GM12873 (cell line): ENCODE data around the gene EVI5.

Experiments
- TF ChIP-seq, protein P1 (sequence below): IDR thresholded peaks from 2 replicates; pipeline ENCODE4 v1.5.1; 2012; ENCODE audit warnings: low read depth, mild to moderate bottlenecking, moderate library complexity, low read length, control low read depth; ENCODE audit not compliant: insufficient read depth; ENCODE audit errors: missing control alignments

The EVI5 gene

DNA sequence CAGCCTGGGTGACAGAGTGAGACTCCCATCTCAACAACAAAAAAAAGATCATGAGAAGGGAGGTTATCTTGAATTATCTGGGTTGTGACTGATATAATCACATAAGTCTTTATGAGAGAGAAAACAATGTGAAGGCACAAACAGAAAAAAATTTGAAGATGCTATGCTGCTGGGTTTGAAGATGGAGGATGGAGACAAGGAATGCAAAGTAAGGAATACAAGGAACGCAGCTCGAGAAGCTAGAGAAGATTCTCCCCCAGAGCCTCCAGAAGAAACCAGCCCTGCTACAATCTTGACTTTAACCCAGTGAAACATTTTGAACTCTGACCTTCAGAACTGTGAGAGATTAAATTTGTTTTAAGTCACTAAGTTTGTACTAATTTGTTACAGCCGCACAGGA, 15.1 kb downstream of the EVI5 start:
- TF ChIP-seq, protein P1, sequence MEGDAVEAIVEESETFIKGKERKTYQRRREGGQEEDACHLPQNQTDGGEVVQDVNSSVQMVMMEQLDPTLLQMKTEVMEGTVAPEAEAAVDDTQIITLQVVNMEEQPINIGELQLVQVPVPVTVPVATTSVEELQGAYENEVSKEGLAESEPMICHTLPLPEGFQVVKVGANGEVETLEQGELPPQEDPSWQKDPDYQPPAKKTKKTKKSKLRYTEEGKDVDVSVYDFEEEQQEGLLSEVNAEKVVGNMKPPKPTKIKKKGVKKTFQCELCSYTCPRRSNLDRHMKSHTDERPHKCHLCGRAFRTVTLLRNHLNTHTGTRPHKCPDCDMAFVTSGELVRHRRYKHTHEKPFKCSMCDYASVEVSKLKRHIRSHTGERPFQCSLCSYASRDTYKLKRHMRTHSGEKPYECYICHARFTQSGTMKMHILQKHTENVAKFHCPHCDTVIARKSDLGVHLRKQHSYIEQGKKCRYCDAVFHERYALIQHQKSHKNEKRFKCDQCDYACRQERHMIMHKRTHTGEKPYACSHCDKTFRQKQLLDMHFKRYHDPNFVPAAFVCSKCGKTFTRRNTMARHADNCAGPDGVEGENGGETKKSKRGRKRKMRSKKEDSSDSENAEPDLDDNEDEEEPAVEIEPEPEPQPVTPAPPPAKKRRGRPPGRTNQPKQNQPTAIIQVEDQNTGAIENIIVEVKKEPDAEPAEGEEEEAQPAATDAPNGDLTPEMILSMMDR: no peak

DNA sequence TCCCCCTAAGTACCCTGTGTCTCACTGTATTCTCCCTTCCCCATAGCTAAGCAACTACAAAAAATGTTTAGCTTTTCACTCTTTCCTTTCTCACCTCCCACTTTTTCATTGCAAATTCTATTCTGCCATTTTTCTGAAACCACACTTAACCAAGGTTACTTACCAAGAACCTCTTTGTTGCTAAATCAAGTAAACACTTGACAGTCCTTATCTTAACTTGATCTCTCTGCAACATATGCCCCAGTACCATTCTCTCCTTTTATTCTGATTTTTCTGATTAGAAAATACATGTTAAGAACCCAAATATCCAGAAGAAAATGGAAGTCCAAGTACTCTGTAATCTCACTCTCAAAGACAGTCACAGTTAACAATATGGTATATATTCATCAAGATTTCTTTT, 16.0 kb downstream of the EVI5 start:
- TF ChIP-seq, protein P1: no peak

DNA sequence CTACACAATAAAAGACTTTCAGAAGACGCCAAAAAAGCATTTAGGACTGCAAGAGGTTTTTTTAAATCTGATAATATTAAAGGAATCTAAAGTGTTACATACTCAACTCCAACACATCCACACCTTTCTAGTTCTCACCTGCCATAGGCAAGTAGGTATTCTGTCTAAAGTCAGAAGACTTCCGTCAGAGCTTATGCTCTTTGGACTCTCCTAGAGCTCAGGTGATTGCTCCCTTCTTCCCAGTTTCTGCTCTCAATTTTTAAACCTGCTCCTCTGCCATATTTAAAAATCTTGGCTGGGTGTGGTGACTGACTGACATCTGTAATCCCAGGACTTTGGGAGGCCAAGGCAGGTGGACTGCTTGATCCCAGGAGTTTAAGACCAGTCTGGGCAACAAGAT, 16.6 kb downstream of the EVI5 start:
- TF ChIP-seq, protein P1: no peak

DNA sequence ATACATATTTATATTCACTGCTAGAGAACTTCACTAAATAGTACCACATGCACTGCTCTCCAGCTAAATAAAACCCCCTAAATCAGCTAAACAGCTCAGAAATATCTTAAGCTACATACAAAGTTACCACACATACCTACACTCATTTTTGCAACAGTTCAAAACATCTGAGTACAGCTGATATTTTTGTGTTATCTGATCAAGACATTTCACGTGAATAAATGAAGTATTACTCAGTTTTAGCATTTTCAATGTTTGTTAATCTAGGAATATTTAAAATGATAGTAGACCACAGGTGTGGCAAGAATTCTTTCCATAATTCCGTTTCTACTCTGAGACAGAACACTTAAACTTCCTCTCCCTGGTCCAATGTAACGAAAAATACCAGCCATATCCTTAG, 20.8 kb downstream of the EVI5 start:
- TF ChIP-seq, protein P1: no peak

DNA sequence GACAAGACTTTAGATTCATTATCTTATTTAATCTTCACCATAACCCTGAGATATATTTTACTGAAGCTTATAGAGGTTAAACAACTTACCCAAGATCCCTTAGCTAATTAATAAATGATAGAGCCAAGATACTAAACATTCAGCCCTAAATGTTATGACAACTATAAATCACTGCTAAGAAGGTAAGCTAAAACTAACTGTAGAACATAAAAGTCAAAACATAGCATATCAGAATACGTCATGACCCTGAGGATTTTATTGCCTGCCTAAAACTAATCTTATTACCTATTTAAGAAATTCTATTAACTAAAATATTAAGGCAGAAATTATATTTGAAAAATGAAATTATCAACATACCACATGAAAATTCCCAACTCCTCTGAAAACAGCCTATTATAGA, 22.6 kb downstream of the EVI5 start:
- TF ChIP-seq, protein P1: no peak

DNA sequence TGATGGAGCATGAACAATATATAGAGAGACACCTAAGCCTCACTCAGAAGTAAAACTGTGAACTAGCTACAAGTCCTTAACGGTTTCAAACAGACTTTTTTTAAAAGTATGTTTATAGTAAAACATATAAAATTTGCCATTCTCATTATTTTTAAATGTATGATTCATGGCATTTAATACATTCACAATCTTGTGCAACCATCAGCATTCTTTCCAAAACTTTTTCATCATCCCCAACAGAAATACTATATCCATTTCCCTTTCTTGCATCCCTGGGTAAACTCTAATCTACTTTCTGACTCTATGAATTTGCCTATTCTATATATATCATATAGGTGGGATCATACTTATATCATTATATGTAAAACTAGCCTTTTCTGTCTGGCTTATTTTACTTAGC, 25.5 kb downstream of the EVI5 start:
- TF ChIP-seq, protein P1: no peak

DNA sequence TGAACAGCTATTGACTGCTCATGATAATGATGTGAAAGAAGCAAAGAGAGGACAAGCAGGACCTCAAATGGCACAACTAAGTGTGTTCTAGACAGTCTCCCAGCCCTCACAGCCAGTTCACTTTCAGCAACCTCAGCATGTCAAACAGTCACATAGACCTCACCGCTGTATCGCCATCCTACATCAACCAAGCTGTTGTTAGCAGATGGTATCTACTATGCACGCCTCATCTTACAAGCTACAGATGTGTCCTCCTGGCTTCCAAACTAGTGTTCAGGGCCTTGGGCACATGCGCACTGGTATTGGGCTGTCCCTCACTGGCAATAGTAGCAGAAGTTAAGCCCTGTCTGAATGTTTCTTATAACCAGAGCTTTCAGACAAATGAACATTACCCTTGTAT, 28.4 kb downstream of the EVI5 start:
- TF ChIP-seq, protein P1: no peak
